AG09309 (cell line): ENCODE measurements around the gene TMED1.
"Not testable (repeated sequence)": the region's sequence is repeated elsewhere in the genome, so short reads cannot be mapped to it uniquely, and the experiment has no call there.

Experiments used
- DNase-seq: peaks from one replicate; pipeline ENCODE4 v3.0.0-alpha.2; 2010; ENCODE audit warnings: low read depth
- H3K4me3 ChIP-seq: 2 replicates; pipeline ENCODE4 v1.5.1; 2011; ENCODE audit warnings: mild to moderate bottlenecking, low read depth, low read length, moderate library complexity; ENCODE audit not compliant: control insufficient read depth
- TF ChIP-seq, protein P1 (sequence below): IDR thresholded peaks from 2 replicates; pipeline ENCODE4 v1.5.1; 2011; ENCODE audit warnings: mild to moderate bottlenecking, low read depth, low read length, inconsistent platforms; ENCODE audit not compliant: insufficient read depth, control insufficient read depth; ENCODE audit errors: missing control alignments

TMED1 gene

DNA sequence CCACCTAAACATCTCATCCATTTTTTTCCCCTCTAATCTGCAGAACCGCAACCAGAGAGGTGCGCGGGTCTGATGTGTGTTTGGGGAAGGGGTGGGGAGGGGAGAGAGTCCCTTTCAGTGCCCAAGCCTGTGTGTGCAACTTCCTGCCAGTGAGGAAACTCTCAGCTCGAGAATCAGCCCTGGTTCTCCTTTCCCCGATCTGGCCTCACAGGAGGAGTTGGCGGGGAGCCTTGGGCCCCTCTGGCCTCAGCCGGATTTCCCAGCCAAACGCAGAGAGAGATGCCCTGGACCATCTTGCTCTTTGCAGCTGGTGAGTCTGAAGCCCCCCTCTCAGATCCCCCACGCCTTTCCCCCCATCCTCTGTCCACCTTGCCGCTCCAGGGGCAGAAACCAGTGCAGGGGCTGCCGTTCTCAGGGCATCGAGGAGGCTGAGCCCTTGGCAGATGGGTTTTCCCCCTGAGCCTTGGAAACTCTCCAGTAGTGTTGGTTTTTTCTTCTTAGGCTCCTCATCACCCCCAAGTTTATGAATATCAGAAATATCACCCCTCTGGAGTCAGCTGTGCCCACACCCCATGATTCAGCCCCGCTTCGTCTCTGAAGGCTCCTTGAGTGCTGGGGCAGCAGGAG is 12.3 kb upstream of the TMED1 start, which contains the start of gene C19orf38:
Gene C19orf38, plus strand, starts transcription at position 186 of the 627 bp plus-strand sequence. Its CDS starts 94 bp downstream, at position 280.
- TF ChIP-seq, protein P1, sequence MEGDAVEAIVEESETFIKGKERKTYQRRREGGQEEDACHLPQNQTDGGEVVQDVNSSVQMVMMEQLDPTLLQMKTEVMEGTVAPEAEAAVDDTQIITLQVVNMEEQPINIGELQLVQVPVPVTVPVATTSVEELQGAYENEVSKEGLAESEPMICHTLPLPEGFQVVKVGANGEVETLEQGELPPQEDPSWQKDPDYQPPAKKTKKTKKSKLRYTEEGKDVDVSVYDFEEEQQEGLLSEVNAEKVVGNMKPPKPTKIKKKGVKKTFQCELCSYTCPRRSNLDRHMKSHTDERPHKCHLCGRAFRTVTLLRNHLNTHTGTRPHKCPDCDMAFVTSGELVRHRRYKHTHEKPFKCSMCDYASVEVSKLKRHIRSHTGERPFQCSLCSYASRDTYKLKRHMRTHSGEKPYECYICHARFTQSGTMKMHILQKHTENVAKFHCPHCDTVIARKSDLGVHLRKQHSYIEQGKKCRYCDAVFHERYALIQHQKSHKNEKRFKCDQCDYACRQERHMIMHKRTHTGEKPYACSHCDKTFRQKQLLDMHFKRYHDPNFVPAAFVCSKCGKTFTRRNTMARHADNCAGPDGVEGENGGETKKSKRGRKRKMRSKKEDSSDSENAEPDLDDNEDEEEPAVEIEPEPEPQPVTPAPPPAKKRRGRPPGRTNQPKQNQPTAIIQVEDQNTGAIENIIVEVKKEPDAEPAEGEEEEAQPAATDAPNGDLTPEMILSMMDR: no peak
- H3K4me3 ChIP-seq: no peak within 1 kb of the TSS
- no peak for DNase-seq

DNA sequence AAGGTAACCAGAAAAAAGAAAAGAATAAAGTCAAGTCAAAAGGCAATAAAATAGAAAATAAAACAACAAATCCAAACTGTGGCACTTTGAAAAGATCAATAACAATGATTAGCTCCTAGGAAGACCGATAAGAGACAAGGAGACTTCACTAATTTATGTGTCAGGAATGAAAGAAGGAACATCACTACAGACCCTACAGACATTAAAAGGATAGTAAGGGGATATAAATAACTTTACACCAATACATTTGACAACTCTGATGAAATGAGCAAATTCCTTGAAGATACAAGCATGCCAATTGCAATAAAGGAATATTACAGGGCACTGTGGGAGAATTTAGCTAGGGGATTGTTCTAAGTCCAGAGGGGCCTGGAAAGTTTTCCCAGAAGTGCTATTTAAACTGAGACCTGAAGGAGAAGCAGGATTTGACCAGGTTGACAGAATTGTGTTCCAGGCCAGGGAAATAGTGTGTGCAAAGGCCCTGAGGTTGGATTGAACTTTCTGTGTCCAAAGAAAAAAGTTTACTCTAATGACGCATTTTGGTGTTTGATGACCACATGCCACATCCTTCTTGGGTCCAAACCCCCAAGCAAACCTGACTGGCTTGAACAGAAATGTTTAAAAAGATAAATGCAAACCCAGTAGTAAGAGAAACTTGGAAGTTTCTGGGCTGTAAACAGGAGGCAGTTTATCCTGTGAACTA is 10.6 kb upstream of the TMED1 start:
- H3K4me3 ChIP-seq: no peak overlapping the region
- no peak for DNase-seq
- TF ChIP-seq, protein P1: no peak

DNA sequence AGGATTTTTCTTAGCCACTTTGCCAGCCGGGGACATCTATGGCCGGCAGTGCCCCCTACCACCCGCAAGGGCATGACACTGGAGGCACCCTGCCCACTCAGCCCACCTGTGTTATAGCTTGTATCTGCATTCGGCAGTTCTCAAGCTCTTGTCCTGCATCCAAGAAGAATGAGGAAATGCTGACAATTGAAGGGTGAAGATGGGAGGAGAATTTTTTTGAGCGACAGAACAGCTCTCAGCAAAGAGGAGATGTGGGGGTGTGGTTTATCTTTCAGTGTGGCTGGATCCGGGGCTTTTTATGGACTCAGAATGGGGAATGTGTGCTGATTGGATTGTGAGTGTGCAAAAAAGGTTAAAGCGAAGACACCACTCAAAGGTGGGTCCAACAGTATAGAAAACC is 6.8 kb upstream of the TMED1 start:
- TF ChIP-seq, protein P1: no peak
- no peak for DNase-seq
- H3K4me3 ChIP-seq: no peak overlapping the region

DNA sequence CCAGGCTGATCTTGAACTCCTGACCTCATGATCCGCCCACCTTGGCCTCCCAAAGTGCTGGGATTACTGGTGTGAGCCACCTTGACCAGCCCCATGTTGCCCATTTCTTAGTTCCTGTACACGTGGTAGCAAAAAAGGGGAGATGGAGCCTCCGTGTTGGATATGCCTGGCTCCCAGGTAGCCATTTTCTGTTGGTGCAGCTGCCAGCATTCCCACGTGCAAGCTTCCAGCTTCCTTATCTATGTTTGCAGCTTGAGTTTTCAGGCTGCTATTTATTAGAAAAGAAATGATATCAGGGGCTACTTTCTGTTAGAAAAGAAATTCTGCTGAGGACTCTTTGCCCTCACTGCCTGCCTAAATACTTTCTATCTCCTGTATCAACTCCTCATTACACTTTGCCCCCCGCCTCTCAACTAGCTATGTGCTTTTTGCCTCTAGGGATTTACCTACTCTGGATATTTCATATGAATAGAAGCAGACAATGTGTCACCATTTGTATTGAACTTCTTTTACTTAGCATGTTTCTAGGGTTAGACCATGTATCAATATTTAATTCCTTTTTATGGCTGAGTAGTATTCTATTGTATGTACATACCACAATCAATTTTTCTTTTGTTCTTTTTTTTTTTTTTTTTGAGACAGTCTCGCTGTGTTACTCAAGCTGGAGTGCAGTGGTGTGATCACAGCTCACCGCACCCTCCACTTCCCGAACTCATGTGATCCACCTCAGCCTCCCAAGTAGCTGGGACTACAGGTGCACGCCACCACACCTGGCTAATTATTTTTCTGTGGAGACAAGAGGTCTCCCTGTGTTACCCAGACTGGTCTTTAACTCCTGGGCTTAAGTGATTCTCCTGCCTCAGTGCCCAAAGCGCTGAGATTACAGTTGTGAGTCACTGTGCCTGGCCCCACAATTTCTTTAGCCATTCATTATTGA is 3.4 kb upstream of the TMED1 start:
- no peak overlapping the region for H3K4me3 ChIP-seq
- DNase-seq: no peak
- TF ChIP-seq, protein P1: no peak

DNA sequence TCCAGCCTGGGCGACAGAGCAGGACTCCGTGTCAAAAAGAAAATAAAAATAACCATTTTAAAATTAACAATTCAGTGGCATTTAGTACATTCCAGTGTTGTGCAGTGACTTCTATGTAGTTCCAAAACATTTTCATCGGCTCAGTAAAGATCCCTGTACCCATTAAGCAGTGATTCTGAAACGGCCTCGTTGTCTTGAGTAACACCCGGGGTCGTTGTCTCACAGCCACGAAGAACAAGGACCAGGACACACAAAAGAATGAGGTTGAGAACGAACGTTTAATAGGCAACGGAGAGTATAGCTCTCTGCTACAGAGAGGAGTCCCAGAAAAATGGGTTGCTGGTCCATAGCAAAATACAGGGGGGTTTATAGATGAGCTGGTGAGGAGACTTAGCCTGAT is 2.4 kb upstream of the TMED1 start:
- no peak overlapping the region for H3K4me3 ChIP-seq
- no peak for DNase-seq
- TF ChIP-seq, protein P1: no peak

DNA sequence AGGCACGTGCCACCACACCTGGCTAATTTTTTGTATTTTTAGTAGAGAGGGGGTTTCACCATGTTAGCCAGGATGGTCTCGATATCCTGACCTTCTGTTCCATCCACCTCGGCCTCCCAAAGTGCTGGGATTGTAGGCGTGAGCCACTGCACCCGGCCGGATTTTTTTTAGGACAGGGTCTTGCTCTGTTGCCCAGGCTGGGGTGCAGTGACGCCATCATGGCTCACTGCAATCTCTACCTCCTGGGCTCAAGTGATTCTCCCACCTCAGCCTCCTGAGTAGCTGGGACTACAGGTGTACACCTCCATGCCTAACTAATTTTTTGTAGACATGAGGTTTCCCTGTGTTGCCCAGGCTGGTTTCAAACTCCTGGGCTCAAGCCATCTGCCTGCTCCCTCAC is 1.6 kb upstream of the TMED1 start:
- not testable (repeated sequence) for DNase-seq, H3K4me3 ChIP-seq
